ENCODE data around the gene TTC7B.

The TTC7B gene

DNA sequence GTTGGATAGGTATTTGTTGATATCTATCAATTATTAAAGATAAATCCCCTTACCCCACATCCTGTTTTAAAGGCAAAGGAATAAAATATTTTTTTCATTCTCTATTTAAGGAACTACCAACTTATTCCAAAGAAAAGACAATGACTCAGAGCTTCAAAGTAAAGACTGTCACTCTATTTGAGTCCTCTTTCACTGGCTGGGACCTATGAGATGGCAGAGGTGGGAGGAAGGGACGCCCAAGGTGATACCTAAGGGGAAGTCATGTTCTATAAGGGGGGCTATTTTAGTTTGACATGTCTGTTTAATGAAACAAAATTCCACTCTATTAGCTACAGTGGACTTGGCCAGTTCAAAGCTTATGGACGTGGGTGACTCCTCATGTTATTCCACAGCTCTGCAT lies 209.8 kb downstream of the TTC7B start:
- peaks cover 7% of the 10 kb centered on the region for H3K4me1 ChIP-seq (ENCODE audit: insufficient read depth, insufficient read length)
- H3K36me3 ChIP-seq (ENCODE audit: insufficient read depth, insufficient read length, low read length), result no peaks in the 10 kb centered on the region
- no peaks in the 10 kb centered on the region for H3K9me3 ChIP-seq (ENCODE audit: insufficient read depth, low read length)
- H3K9ac ChIP-seq (ENCODE audit: insufficient read length, low read depth), result no peak overlapping the region
- no peak for TF ChIP-seq YY1 (IDR thresholded peaks at IDR 0.05; ENCODE audit: insufficient read depth, insufficient read length)
- TF ChIP-seq SUZ12 (IDR thresholded peaks at IDR 0.05; ENCODE audit: extremely low read depth, insufficient read depth, insufficient read length), result no peak
- no peak for TF ChIP-seq ZNF274 (IDR thresholded peaks at IDR 0.05; ENCODE audit: low read depth, low read length)
- H3K4me3 ChIP-seq (ENCODE audit: insufficient read length, low read depth), result no peak overlapping the region
- H3K27me3 ChIP-seq (ENCODE audit: insufficient read depth, insufficient read length), result no peaks in the 10 kb centered on the region
- no peak for DNase-seq (ENCODE audit: low read depth, low spot score)

DNA sequence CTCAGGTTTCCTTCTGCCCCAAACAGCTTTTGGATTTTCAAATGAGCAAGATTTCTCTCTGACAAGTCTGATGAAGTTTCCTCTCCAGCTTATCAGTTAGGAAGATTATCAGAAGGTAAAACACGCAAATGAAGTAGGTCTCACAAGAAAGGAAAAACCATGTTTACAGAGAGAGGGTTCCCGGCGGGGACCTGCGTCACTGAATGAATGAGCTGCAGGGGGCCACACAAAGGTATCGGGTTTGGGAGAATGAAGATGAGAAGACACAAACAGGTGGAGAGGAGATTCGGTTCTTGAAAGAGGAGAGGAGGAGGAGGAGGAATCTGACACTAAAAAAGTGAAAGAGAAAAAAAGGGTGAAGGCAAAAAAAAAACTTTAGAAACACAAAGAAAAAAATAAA lies 210.8 kb downstream of the TTC7B start:
- no peak for DNase-seq (ENCODE audit: low read depth, low spot score)
- no peaks in the 10 kb centered on the region for H3K27me3 ChIP-seq (ENCODE audit: insufficient read depth, insufficient read length)
- no peak overlapping the region for H3K9ac ChIP-seq (ENCODE audit: insufficient read length, low read depth)
- no peak overlapping the region for H3K4me3 ChIP-seq (ENCODE audit: insufficient read length, low read depth)
- no peaks in the 10 kb centered on the region for H3K9me3 ChIP-seq (ENCODE audit: insufficient read depth, low read length)
- TF ChIP-seq YY1 (IDR thresholded peaks at IDR 0.05; ENCODE audit: insufficient read depth, insufficient read length) (no peak), ZNF274 (IDR thresholded peaks at IDR 0.05; ENCODE audit: low read depth, low read length) (no peak), SUZ12 (IDR thresholded peaks at IDR 0.05; ENCODE audit: extremely low read depth, insufficient read depth, insufficient read length) (no peak)
- peaks cover 9% of the 10 kb centered on the region for H3K4me1 ChIP-seq (ENCODE audit: insufficient read depth, insufficient read length)
- no peaks in the 10 kb centered on the region for H3K36me3 ChIP-seq (ENCODE audit: insufficient read depth, insufficient read length, low read length)

DNA sequence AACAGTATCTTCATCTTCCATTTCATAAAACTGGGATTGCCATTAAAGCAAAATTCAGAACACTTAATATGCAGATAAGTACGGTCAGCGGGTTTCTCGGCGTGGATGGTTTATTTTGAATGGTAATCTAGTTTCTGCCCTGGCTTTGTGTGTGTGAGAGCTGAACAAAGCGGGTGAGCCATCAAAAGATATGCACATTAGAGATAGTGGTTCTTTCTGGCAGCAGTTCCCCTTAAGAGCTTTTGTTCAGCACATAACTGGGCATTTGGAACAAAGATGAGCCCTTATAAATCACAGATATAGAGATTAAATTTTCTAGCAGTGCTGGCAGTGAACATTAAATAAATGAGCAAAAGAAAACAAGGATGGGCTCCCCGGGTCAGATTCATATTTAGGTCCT lies 211.9 kb downstream of the TTC7B start:
- Histone ChIP-seq H3K9me3 (ENCODE audit: insufficient read depth, low read length) (no peaks in the 10 kb centered on the region), H3K4me1 (ENCODE audit: insufficient read depth, insufficient read length) (peaks cover 9% of the 10 kb centered on the region), H3K27me3 (ENCODE audit: insufficient read depth, insufficient read length) (no peaks in the 10 kb centered on the region), H3K36me3 (ENCODE audit: insufficient read depth, insufficient read length, low read length) (no peaks in the 10 kb centered on the region), H3K4me3 (ENCODE audit: insufficient read length, low read depth) (no peak overlapping the region), H3K9ac (ENCODE audit: insufficient read length, low read depth) (no peak overlapping the region)
- no peak for DNase-seq (ENCODE audit: low read depth, low spot score)
- TF ChIP-seq SUZ12 (IDR thresholded peaks at IDR 0.05; ENCODE audit: extremely low read depth, insufficient read depth, insufficient read length) (no peak), YY1 (IDR thresholded peaks at IDR 0.05; ENCODE audit: insufficient read depth, insufficient read length) (no peak), ZNF274 (IDR thresholded peaks at IDR 0.05; ENCODE audit: low read depth, low read length) (no peak)

DNA sequence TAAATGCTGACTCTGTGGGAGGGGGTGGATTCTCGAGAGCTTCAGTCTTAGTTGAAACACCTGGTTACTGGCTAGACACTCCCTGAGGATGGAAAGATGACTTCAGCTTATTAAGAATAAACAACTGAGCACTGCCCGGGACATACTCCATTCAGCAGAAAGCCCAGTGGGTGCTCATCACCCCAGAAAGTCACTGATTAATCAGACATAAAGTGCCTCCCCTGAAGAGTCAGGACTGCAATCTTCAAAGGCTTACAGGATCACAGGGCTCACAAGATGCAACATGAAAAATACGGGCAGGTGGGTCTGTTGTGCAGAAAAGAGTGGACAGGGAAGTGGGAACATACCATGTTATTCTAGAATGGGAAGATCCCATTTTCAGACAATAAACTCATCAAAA lies 212.4 kb downstream of the TTC7B start:
- Histone ChIP-seq H3K27me3 (ENCODE audit: insufficient read depth, insufficient read length) (no peaks in the 10 kb centered on the region), H3K9ac (ENCODE audit: insufficient read length, low read depth) (no peak overlapping the region), H3K36me3 (ENCODE audit: insufficient read depth, insufficient read length, low read length) (no peaks in the 10 kb centered on the region), H3K9me3 (ENCODE audit: insufficient read depth, low read length) (no peaks in the 10 kb centered on the region), H3K4me1 (ENCODE audit: insufficient read depth, insufficient read length) (peaks cover 9% of the 10 kb centered on the region), H3K4me3 (ENCODE audit: insufficient read length, low read depth) (no peak overlapping the region)
- DNase-seq (ENCODE audit: low read depth, low spot score), result no peak
- TF ChIP-seq SUZ12 (IDR thresholded peaks at IDR 0.05; ENCODE audit: extremely low read depth, insufficient read depth, insufficient read length), result no peak
- no peak for TF ChIP-seq YY1 (IDR thresholded peaks at IDR 0.05; ENCODE audit: insufficient read depth, insufficient read length)
- TF ChIP-seq ZNF274 (IDR thresholded peaks at IDR 0.05; ENCODE audit: low read depth, low read length), result no peak

DNA sequence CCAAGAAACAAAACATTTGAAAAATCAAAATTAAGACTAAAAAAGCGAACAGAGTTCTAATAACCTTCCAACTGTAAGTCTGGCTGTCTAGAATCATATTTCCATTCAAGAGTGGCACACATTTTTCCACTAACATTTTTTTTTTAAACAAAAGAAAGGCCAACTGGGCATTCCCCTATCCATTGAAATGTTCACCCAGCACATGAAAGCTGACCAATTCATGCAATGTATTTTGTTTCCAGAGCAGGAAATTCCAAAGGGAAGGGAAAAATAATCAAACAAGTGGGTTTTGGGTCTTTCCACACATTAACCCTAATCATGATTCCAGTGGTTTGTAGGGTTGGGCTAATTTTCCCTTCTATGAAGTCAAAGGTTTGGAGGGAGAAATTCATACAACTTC lies 212.9 kb downstream of the TTC7B start:
- DNase-seq (ENCODE audit: low read depth, low spot score), result no peak
- Histone ChIP-seq H3K4me1 (ENCODE audit: insufficient read depth, insufficient read length) (peaks cover 6% of the 10 kb centered on the region), H3K9ac (ENCODE audit: insufficient read length, low read depth) (no peak overlapping the region)

DNA sequence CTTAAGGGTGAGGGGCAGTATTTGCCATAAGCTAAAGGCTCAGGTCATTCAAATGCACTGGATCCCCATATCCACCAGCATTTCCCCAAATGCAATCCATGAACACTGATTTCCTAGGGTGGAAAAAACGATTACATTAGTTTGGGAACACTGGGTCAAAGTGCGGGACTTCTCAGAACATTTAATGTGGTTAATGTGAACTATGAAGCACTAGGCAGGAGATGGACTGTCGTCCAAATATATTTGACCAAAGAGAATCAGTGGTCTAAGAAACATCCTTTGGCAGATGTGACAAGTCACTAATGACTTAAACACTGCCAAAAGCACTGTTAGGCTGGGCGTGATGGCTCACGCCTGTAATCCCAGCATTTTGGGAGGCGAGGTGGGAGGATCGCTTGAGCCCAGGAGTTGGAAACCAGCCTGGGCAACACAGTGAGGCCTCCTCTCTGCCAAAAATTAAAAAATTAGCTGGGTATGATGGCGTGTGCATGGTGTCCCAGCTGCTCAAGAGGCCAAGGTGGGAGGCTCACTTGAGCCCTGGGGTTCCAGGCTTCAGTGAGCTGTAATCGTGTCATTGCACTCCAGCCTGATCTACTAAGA lies 214.0 kb downstream of the TTC7B start:
- Histone ChIP-seq H3K9me3 (ENCODE audit: insufficient read depth, low read length) (no peaks in the 10 kb centered on the region), H3K27me3 (ENCODE audit: insufficient read depth, insufficient read length) (no peaks in the 10 kb centered on the region), H3K9ac (ENCODE audit: insufficient read length, low read depth) (no peak overlapping the region), H3K4me1 (ENCODE audit: insufficient read depth, insufficient read length) (peaks cover 4% of the 10 kb centered on the region), H3K4me3 (ENCODE audit: insufficient read length, low read depth) (no peak overlapping the region), H3K36me3 (ENCODE audit: insufficient read depth, insufficient read length, low read length) (no peaks in the 10 kb centered on the region)
- no peak for DNase-seq (ENCODE audit: low read depth, low spot score)
- TF ChIP-seq ZNF274 (IDR thresholded peaks at IDR 0.05; ENCODE audit: low read depth, low read length), result no peak
- no peak for TF ChIP-seq YY1 (IDR thresholded peaks at IDR 0.05; ENCODE audit: insufficient read depth, insufficient read length)
- TF ChIP-seq SUZ12 (IDR thresholded peaks at IDR 0.05; ENCODE audit: extremely low read depth, insufficient read depth, insufficient read length), result no peak

More for the DNA sequence above, 212.9 kb downstream of the TTC7B start:
- TF ChIP-seq SUZ12 (IDR thresholded peaks at IDR 0.05; ENCODE audit: extremely low read depth, insufficient read depth, insufficient read length) (no peak), ZNF274 (IDR thresholded peaks at IDR 0.05; ENCODE audit: low read depth, low read length) (no peak), YY1 (IDR thresholded peaks at IDR 0.05; ENCODE audit: insufficient read depth, insufficient read length) (no peak)
- no peaks in the 10 kb centered on the region for H3K9me3 ChIP-seq (ENCODE audit: insufficient read depth, low read length)
- no peaks in the 10 kb centered on the region for H3K36me3 ChIP-seq (ENCODE audit: insufficient read depth, insufficient read length, low read length)
- H3K27me3 ChIP-seq (ENCODE audit: insufficient read depth, insufficient read length), result no peaks in the 10 kb centered on the region
- no peak overlapping the region for H3K4me3 ChIP-seq (ENCODE audit: insufficient read length, low read depth)

DNA sequence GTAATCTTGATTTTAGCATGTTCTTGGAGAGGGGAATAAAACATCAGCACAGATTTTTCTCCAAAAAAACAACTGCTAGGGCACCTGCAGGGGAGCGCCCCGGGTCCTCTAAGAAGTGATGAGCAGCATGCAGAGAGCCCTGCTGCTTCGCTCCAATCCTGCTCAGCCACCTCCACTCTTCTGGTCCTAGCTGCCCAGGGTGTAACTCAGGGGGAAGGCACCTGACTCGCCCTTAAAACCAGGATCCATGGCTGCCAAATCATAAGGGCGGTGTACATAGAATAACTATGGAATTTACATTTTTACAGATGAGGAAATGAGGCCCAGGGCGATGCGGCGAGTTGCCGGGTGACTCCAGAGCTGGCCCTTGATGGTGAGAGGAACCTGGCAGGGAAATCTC lies 214.7 kb downstream of the TTC7B start:
- Histone ChIP-seq H3K36me3 (ENCODE audit: insufficient read depth, insufficient read length, low read length) (no peaks in the 10 kb centered on the region), H3K27me3 (ENCODE audit: insufficient read depth, insufficient read length) (no peaks in the 10 kb centered on the region), H3K9me3 (ENCODE audit: insufficient read depth, low read length) (no peaks in the 10 kb centered on the region), H3K9ac (ENCODE audit: insufficient read length, low read depth) (no peak overlapping the region), H3K4me1 (ENCODE audit: insufficient read depth, insufficient read length) (peaks cover 4% of the 10 kb centered on the region), H3K4me3 (ENCODE audit: insufficient read length, low read depth) (no peak overlapping the region)
- no peak for DNase-seq (ENCODE audit: low read depth, low spot score)
- no peak for TF ChIP-seq YY1 (IDR thresholded peaks at IDR 0.05; ENCODE audit: insufficient read depth, insufficient read length)
- TF ChIP-seq ZNF274 (IDR thresholded peaks at IDR 0.05; ENCODE audit: low read depth, low read length), result no peak
- no peak for TF ChIP-seq SUZ12 (IDR thresholded peaks at IDR 0.05; ENCODE audit: extremely low read depth, insufficient read depth, insufficient read length)

Measured in NT2/D1 (cell line).